DND-41 (cell line): Measurements from ENCODE around the gene FGD6.

Source experiments
- ATAC-seq: fragments of 200-7000 bp; cut with Tn5 transposase; 3 replicates; pipeline ENCODE4 v1.9.1; 2021; ENCODE audit warnings: low read depth; ENCODE audit not compliant: insufficient read depth
- DNase-seq: peaks from one replicate; pipeline ENCODE4 v3.0.0-alpha.2; 2020
- H2AFZ ChIP-seq: 2 replicates; pipeline ENCODE4 v1.6.0; 2012; ENCODE audit warnings: low read depth, low read length
- H3K27ac ChIP-seq: 2 replicates; pipeline ENCODE4 v1.5.1; 2012; ENCODE audit warnings: low read length, inconsistent platforms
- H3K27me3 ChIP-seq: fragments of 200-600 bp; sonication (generic); 2 replicates; pipeline ENCODE4 v1.6.0; 2012; ENCODE audit warnings: low read length, mild to moderate bottlenecking, inconsistent platforms; ENCODE audit not compliant: insufficient read depth, poor library complexity
- H3K36me3 ChIP-seq: 2 replicates; pipeline ENCODE4 v1.5.1; 2012; ENCODE audit warnings: low read length, inconsistent platforms; ENCODE audit not compliant: insufficient read depth
- H3K4me1 ChIP-seq: 2 replicates; pipeline ENCODE4 v1.5.1; 2012; ENCODE audit warnings: mild to moderate bottlenecking, low read length; ENCODE audit not compliant: insufficient read depth
- H3K4me2 ChIP-seq: 2 replicates; pipeline ENCODE4 v1.6.0; 2012; ENCODE audit warnings: mild to moderate bottlenecking, moderate library complexity, low read length, inconsistent platforms; ENCODE audit not compliant: insufficient read depth
- H3K4me3 ChIP-seq, 2 experiments: fragments of 200-600 bp in 1 of 2; shearing (Covaris generic) in 1 of 2; 2 replicates each; pipeline ENCODE4 v1.5.1; 2012 to 2016; ENCODE audit warnings: inconsistent platforms in 2 of 2, low read length in 2 of 2, mild to moderate bottlenecking in 2 of 2, low read depth in 1 of 2, moderate library complexity in 1 of 2
- H3K79me2 ChIP-seq: 2 replicates; pipeline ENCODE4 v1.6.0; 2012; ENCODE audit warnings: low read length, inconsistent platforms; ENCODE audit not compliant: insufficient read depth
- H3K9ac ChIP-seq: 2 replicates; pipeline ENCODE4 v1.6.0; 2012; ENCODE audit warnings: low read depth, mild to moderate bottlenecking, inconsistent platforms, low read length, moderate library complexity
- H3K9me3 ChIP-seq: 2 replicates; pipeline ENCODE4 v1.5.1; 2012; ENCODE audit warnings: low read length, moderate library complexity, mild to moderate bottlenecking, inconsistent platforms; ENCODE audit not compliant: insufficient read depth, severe bottlenecking
- H4K20me1 ChIP-seq: 2 replicates; pipeline ENCODE4 v1.6.0; 2012; ENCODE audit warnings: low read length; ENCODE audit not compliant: insufficient read depth
- EZH2 ChIP-seq: IDR thresholded peaks from 3 replicates; pipeline ENCODE4 v1.6.1; 2012; ENCODE audit warnings: borderline replicate concordance, low read depth, mild to moderate bottlenecking, moderate library complexity, low read length, inconsistent platforms; ENCODE audit not compliant: severe bottlenecking
- TF ChIP-seq, protein P1 (sequence below): IDR thresholded peaks from 2 replicates; pipeline ENCODE4 v1.5.1; 2012; ENCODE audit warnings: borderline replicate concordance, low read length, moderate library complexity, mild to moderate bottlenecking; ENCODE audit not compliant: poor library complexity, severe bottlenecking; ENCODE audit errors: extremely low read depth

Gene FGD6

DNA sequence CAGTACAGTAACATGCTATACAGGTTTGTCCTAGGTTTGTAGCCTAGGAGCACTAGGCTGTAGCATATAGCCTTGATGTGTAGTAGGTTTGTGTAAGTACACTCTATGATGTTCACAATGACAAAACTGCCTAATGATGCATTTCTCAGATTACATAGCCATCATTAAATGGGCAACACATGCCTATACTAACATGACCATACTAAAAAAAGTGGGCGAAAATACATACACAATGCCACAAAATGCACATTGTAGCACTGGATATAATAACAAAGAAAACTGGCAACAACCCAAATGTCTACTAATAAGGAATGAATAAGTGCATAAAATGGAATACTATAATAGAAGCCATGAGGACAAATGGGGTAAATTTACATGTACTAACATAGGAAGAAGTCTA lies 182.5 kb downstream of the FGD6 start:
- no peak for TF ChIP-seq EZH2
- TF ChIP-seq, protein P1, sequence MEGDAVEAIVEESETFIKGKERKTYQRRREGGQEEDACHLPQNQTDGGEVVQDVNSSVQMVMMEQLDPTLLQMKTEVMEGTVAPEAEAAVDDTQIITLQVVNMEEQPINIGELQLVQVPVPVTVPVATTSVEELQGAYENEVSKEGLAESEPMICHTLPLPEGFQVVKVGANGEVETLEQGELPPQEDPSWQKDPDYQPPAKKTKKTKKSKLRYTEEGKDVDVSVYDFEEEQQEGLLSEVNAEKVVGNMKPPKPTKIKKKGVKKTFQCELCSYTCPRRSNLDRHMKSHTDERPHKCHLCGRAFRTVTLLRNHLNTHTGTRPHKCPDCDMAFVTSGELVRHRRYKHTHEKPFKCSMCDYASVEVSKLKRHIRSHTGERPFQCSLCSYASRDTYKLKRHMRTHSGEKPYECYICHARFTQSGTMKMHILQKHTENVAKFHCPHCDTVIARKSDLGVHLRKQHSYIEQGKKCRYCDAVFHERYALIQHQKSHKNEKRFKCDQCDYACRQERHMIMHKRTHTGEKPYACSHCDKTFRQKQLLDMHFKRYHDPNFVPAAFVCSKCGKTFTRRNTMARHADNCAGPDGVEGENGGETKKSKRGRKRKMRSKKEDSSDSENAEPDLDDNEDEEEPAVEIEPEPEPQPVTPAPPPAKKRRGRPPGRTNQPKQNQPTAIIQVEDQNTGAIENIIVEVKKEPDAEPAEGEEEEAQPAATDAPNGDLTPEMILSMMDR: no peak
- no peaks in the 10 kb centered on the region; the same call in 1 of the 2 replicates for H3K79me2 ChIP-seq
- H2AFZ ChIP-seq: no peak overlapping the region
- H3K4me2 ChIP-seq: no peak overlapping the region
- no peaks in the 10 kb centered on the region for H3K27me3 ChIP-seq
- no peaks in the 10 kb centered on the region for H4K20me1 ChIP-seq
- no peak overlapping the region for H3K4me3 ChIP-seq
- H3K36me3 ChIP-seq: peaks cover 80% of the 10 kb centered on the region
- no peak for DNase-seq
- no peak overlapping the region for H3K27ac ChIP-seq
- no peak overlapping the region for H3K9ac ChIP-seq
- ATAC-seq: no peak
- no peaks in the 10 kb centered on the region for H3K9me3 ChIP-seq
- no peaks in the 10 kb centered on the region for H3K4me1 ChIP-seq
